Measurements from ENCODE around the gene TEX14.
A peak's percentile ranks its signal among the peaks of the same experiment; 100 is the strongest.
"Not testable (repeated sequence)": the region's sequence is repeated elsewhere in the genome, so short reads cannot be mapped to it uniquely, and the experiment has no call there.

Gene TEX14

GRCh38 chr17:58702045-58702476 is 10.2 kb upstream of the TEX14 start:
- TF ChIP-seq CTCF (conservative IDR thresholded peaks at IDR 0.05) = no peak
- H3K27ac ChIP-seq = no peak overlapping the region

- H3K27ac ChIP-seq = no peak overlapping the region
- no peak for TF ChIP-seq CTCF (conservative IDR thresholded peaks at IDR 0.05)
Observed at GRCh38 chr17:58699771-58700170, 7.9 kb upstream of the TEX14 start.

- H3K27ac ChIP-seq = no peak overlapping the region
- no peak for TF ChIP-seq CTCF (conservative IDR thresholded peaks at IDR 0.05)
Observed at GRCh38 chr17:58694826-58695225, 3.0 kb upstream of the TEX14 start.

GRCh38 chr17:58694302-58694701 is 2.5 kb upstream of the TEX14 start:
- TF ChIP-seq CTCF (conservative IDR thresholded peaks at IDR 0.05) = no peak
- H3K27ac ChIP-seq = no peak overlapping the region

- no peak for TF ChIP-seq CTCF (conservative IDR thresholded peaks at IDR 0.05)
- peak overlapping the region; percentile 76; the same call in 1 of the 2 replicates for H3K27ac ChIP-seq
Observed at GRCh38 chr17:58693751-58694150, 1.9 kb upstream of the TEX14 start.

- H3K27ac ChIP-seq = peak overlapping the region; percentile 76
Observed at GRCh38 chr17:58693208-58693607, 1.4 kb upstream of the TEX14 start.

GRCh38 chr17:58692239-58693055 is 602 bp upstream of the TEX14 start, which contains the start of gene RAD51C:
Gene RAD51C (plus strand): TSS chr17:58692602. CDS start chr17:58692644, 42 bp downstream.
- H3K27ac ChIP-seq = peak within 1 kb of the TSS; percentile 76
- TF ChIP-seq CTCF (conservative IDR thresholded peaks at IDR 0.05) = no peak

More at GRCh38 chr17:58693208-58693607, 1.4 kb upstream of the TEX14 start:
- no peak for TF ChIP-seq CTCF (conservative IDR thresholded peaks at IDR 0.05)

GRCh38 chr17:58690033-58690432 is 1.8 kb downstream of the TEX14 start:
- not testable (repeated sequence) for H3K27ac ChIP-seq

All from VCaP (cell line).